ENCODE data around the gene ACOT7.

ACOT7 gene

DNA sequence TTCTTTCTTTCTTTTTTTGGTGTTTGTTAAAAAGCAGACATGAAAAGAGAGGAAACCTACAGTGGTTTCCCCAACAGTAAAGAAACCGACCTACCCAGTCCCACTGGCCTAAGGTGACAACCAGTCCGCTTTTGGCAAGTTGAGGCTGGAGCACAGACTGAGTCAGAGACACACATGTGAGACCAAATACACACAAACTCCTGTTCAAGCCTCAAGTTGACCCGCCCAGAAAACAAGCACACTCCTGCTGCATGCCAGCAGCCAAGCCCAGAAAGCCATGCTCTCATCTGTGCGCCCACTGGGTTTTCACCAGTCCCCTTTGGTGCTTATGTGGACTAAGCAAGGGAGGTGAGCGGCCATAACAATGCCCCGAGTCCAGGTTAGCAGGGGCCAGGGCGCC lies 68.1 kb downstream of the ACOT7 start:
- TF ChIP-seq TEAD4 (IDR thresholded peaks at IDR 0.05), result no peak
- TF ChIP-seq, protein P1, sequence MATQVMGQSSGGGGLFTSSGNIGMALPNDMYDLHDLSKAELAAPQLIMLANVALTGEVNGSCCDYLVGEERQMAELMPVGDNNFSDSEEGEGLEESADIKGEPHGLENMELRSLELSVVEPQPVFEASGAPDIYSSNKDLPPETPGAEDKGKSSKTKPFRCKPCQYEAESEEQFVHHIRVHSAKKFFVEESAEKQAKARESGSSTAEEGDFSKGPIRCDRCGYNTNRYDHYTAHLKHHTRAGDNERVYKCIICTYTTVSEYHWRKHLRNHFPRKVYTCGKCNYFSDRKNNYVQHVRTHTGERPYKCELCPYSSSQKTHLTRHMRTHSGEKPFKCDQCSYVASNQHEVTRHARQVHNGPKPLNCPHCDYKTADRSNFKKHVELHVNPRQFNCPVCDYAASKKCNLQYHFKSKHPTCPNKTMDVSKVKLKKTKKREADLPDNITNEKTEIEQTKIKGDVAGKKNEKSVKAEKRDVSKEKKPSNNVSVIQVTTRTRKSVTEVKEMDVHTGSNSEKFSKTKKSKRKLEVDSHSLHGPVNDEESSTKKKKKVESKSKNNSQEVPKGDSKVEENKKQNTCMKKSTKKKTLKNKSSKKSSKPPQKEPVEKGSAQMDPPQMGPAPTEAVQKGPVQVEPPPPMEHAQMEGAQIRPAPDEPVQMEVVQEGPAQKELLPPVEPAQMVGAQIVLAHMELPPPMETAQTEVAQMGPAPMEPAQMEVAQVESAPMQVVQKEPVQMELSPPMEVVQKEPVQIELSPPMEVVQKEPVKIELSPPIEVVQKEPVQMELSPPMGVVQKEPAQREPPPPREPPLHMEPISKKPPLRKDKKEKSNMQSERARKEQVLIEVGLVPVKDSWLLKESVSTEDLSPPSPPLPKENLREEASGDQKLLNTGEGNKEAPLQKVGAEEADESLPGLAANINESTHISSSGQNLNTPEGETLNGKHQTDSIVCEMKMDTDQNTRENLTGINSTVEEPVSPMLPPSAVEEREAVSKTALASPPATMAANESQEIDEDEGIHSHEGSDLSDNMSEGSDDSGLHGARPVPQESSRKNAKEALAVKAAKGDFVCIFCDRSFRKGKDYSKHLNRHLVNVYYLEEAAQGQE (IDR thresholded peaks at IDR 0.05; ENCODE audit: low read depth), result no peak
- TF ChIP-seq CEBPB (IDR thresholded peaks at IDR 0.05), result no peak
- TF ChIP-seq, protein P2, sequence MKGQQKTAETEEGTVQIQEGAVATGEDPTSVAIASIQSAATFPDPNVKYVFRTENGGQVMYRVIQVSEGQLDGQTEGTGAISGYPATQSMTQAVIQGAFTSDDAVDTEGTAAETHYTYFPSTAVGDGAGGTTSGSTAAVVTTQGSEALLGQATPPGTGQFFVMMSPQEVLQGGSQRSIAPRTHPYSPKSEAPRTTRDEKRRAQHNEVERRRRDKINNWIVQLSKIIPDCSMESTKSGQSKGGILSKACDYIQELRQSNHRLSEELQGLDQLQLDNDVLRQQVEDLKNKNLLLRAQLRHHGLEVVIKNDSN (IDR thresholded peaks at IDR 0.05), result no peak
- TF ChIP-seq NFIC (IDR thresholded peaks at IDR 0.05), result no peak
- no peak for TF ChIP-seq EGR1 (IDR thresholded peaks at IDR 0.05)
- TF ChIP-seq FOXM1 (IDR thresholded peaks at IDR 0.05; ENCODE audit: borderline replicate concordance, low read depth), result no peak
- TF ChIP-seq ZBTB7A (IDR thresholded peaks at IDR 0.05; ENCODE audit: low read depth), result no peak
- no peak for TF ChIP-seq TCF12 (IDR thresholded peaks at IDR 0.05; ENCODE audit: low read depth)
- TF ChIP-seq, protein P3, sequence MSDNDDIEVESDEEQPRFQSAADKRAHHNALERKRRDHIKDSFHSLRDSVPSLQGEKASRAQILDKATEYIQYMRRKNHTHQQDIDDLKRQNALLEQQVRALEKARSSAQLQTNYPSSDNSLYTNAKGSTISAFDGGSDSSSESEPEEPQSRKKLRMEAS (IDR thresholded peaks at IDR 0.05), result no peak
- no peak for TF ChIP-seq YY1 (IDR thresholded peaks at IDR 0.05; ENCODE audit: low read depth)
- no peak for TF ChIP-seq CREB1 (IDR thresholded peaks at IDR 0.05; ENCODE audit: low read depth)
- no peak for TF ChIP-seq RAD21 (IDR thresholded peaks at IDR 0.05; ENCODE audit: low read depth)
- no peak for TF ChIP-seq TAF1 (IDR thresholded peaks at IDR 0.05; ENCODE audit: low read depth)
- TF ChIP-seq EP300 (IDR thresholded peaks at IDR 0.05; ENCODE audit: borderline replicate concordance), result no peak

GRCh38 chr1:6322161-6322560 lies 71.4 kb downstream of the ACOT7 start:
- TF ChIP-seq EGR1 (IDR thresholded peaks at IDR 0.05) (no peak), TAF1 (IDR thresholded peaks at IDR 0.05; ENCODE audit: low read depth) (no peak), CREB1 (IDR thresholded peaks at IDR 0.05; ENCODE audit: low read depth) (no peak), TEAD4 (IDR thresholded peaks at IDR 0.05) (no peak), TCF12 (IDR thresholded peaks at IDR 0.05; ENCODE audit: low read depth) (no peak), EP300 (IDR thresholded peaks at IDR 0.05; ENCODE audit: borderline replicate concordance) (no peak), ZBTB7A (IDR thresholded peaks at IDR 0.05; ENCODE audit: low read depth) (no peak), NFIC (IDR thresholded peaks at IDR 0.05) (no peak), YY1 (IDR thresholded peaks at IDR 0.05; ENCODE audit: low read depth) (no peak)
- TF ChIP-seq, protein P3 (IDR thresholded peaks at IDR 0.05), result no peak
- TF ChIP-seq, protein P1 (IDR thresholded peaks at IDR 0.05; ENCODE audit: low read depth), result no peak
- TF ChIP-seq, protein P2 (IDR thresholded peaks at IDR 0.05), result no peak

DNA sequence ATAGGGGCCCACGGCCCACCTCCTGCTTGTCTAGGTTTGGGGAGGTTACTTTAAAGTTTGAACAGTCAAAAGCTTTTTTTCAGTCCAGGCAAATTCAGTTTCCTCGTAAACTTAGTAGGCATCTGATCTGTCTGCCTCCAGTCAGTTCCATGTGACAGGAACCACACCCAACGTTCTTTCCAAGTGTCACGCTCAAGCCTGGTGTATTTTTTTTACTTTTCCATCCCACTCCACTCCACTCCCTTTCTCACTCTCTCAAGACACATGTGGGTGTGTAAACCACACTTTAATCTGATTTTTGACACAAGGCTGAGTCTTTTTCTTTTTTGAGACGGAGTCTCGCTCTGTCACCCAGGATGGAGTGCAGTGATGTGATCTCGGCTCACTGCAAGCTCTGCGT lies 72.4 kb downstream of the ACOT7 start:
- TF ChIP-seq FOXM1 (IDR thresholded peaks at IDR 0.05; ENCODE audit: borderline replicate concordance, low read depth) (no peak), CREB1 (IDR thresholded peaks at IDR 0.05; ENCODE audit: low read depth) (no peak), TCF12 (IDR thresholded peaks at IDR 0.05; ENCODE audit: low read depth) (no peak), TEAD4 (IDR thresholded peaks at IDR 0.05) (no peak), RAD21 (IDR thresholded peaks at IDR 0.05; ENCODE audit: low read depth) (no peak), EGR1 (IDR thresholded peaks at IDR 0.05) (no peak), ZBTB7A (IDR thresholded peaks at IDR 0.05; ENCODE audit: low read depth) (no peak)
- TF ChIP-seq, protein P3 (IDR thresholded peaks at IDR 0.05), result no peak
- TF ChIP-seq, protein P2 (IDR thresholded peaks at IDR 0.05), result no peak
- TF ChIP-seq, protein P1 (IDR thresholded peaks at IDR 0.05; ENCODE audit: low read depth), result no peak
